HL-60 (cell line): ENCODE data around the gene NEU3.

Source experiments
- POLR2AphosphoS5 ChIP-seq: IDR thresholded peaks from 2 replicates; pipeline ENCODE4 v1.6.1; 2012; ENCODE audit warnings: low read depth
- TF ChIP-seq, protein P1 (sequence below): IDR thresholded peaks from one replicate; pipeline ENCODE4 v1.5.1; 2011; ENCODE audit warnings: low read length, control low read depth, inconsistent platforms; ENCODE audit not compliant: insufficient read depth

- TF ChIP-seq, protein P1, sequence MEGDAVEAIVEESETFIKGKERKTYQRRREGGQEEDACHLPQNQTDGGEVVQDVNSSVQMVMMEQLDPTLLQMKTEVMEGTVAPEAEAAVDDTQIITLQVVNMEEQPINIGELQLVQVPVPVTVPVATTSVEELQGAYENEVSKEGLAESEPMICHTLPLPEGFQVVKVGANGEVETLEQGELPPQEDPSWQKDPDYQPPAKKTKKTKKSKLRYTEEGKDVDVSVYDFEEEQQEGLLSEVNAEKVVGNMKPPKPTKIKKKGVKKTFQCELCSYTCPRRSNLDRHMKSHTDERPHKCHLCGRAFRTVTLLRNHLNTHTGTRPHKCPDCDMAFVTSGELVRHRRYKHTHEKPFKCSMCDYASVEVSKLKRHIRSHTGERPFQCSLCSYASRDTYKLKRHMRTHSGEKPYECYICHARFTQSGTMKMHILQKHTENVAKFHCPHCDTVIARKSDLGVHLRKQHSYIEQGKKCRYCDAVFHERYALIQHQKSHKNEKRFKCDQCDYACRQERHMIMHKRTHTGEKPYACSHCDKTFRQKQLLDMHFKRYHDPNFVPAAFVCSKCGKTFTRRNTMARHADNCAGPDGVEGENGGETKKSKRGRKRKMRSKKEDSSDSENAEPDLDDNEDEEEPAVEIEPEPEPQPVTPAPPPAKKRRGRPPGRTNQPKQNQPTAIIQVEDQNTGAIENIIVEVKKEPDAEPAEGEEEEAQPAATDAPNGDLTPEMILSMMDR = no peak
- TF ChIP-seq POLR2AphosphoS5 = no peak
These were observed 36.1 kb downstream of the NEU3 start for GRCh38 chr11:75024764-75025211.
